GM12892 (cell line): ENCODE results near the gene FMO4.
"Not testable (repeated sequence)": the region's sequence is repeated elsewhere in the genome, so short reads cannot be mapped to it uniquely, and the experiment has no call there.

Experiments used
- DNase-seq: peaks from one replicate; pipeline ENCODE4 v3.0.0; 2011; ENCODE audit not compliant: insufficient read length
- FAIRE-seq: peaks from 2 replicates; lab custom pipeline; 2011; peaks lifted over from hg19 to GRCh38; lab: Jason Lieb, UNC
- POLR2A ChIP-seq: IDR thresholded peaks from 2 replicates; pipeline ENCODE4 v1.6.1; 2011; ENCODE audit warnings: low read depth, low read length, control low read depth
- POLR2AphosphoS5 ChIP-seq: IDR thresholded peaks from 2 replicates; pipeline ENCODE4 v1.6.1; 2011; ENCODE audit warnings: low read depth, low read length, control low read depth
- TAF1 ChIP-seq: IDR thresholded peaks from 2 replicates; pipeline ENCODE4 v1.6.1; 2011; ENCODE audit warnings: low read depth, mild to moderate bottlenecking, control low read depth, low read length, borderline replicate concordance

Gene FMO4

GRCh38 chr1:171343727-171344472 is 29.9 kb downstream of the FMO4 start:
- FAIRE-seq (no peak), DNase-seq (no peak)
- TF ChIP-seq POLR2A (no peak), TAF1 (no peak), POLR2AphosphoS5 (no peak)

GRCh38 chr1:171344473-171344820 is 30.5 kb downstream of the FMO4 start:
- FAIRE-seq (no peak), DNase-seq (no peak)
- no peak for TF ChIP-seq POLR2A
- TF ChIP-seq POLR2AphosphoS5 = no peak
- TF ChIP-seq TAF1 = no peak

- no peak for TF ChIP-seq POLR2AphosphoS5
- no peak for TF ChIP-seq TAF1
- no peak for TF ChIP-seq POLR2A
- DNase-seq (no peak), FAIRE-seq (no peak)
Measured at GRCh38 chr1:171345536-171345935, 31.6 kb downstream of the FMO4 start.

DNA sequence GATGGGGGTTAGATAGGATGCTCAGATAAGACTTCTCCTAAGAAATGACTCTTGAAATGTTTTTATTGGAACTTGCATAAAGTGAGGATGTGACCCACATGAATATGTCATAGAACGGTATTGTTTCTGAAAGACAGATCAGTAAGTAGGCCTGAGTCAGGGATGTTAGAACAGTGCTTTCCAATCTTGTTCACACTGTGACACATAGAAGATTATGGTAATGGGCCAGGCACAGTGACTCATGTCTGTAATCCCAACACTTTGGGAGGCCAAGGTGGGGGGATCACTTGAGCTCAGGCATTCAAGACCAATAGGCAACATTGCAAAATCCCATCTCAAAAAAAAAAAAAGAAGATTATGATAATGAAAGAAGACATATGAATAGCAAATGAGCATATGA is 32.9 kb downstream of the FMO4 start:
- DNase-seq = no peak
- FAIRE-seq = no peak
- TF ChIP-seq TAF1 = no peak
- TF ChIP-seq POLR2A = no peak
- no peak for TF ChIP-seq POLR2AphosphoS5

DNA sequence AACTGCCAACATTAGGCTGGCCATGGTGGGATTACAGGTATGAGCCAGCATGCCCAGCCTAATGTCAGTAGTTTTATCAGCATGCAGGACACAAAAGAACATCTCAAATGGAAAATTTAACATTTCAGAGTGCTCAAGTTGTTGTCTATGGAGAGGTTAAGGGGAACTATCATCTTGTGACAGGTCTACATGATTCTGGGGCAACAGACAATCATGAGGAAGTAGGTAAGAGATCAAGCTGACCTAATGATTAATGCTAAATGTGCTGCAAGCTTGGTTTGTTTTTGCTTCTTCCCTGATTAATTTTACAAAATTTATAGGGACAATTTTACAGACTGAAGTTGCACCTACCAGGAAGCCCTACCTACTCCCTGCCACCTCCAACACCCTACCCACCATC is 36.6 kb downstream of the FMO4 start:
- DNase-seq = no peak
- TF ChIP-seq POLR2AphosphoS5 = no peak
- no peak for TF ChIP-seq TAF1
- TF ChIP-seq POLR2A = no peak
- FAIRE-seq = no peak

GRCh38 chr1:171351961-171352360 is 38.0 kb downstream of the FMO4 start:
- no peak for DNase-seq
- no peak for FAIRE-seq
- TF ChIP-seq POLR2A (no peak), POLR2AphosphoS5 (no peak), TAF1 (no peak)

GRCh38 chr1:171352554-171352953 is 38.6 kb downstream of the FMO4 start:
- no peak for TF ChIP-seq POLR2A
- TF ChIP-seq POLR2AphosphoS5 = no peak
- no peak for TF ChIP-seq TAF1
- no peak for FAIRE-seq
- DNase-seq = no peak

- DNase-seq = no peak
- TF ChIP-seq POLR2AphosphoS5 = no peak
- TF ChIP-seq TAF1 = no peak
- TF ChIP-seq POLR2A = no peak
- FAIRE-seq = no peak
Measured at GRCh38 chr1:171355727-171356126, 41.7 kb downstream of the FMO4 start.

DNA sequence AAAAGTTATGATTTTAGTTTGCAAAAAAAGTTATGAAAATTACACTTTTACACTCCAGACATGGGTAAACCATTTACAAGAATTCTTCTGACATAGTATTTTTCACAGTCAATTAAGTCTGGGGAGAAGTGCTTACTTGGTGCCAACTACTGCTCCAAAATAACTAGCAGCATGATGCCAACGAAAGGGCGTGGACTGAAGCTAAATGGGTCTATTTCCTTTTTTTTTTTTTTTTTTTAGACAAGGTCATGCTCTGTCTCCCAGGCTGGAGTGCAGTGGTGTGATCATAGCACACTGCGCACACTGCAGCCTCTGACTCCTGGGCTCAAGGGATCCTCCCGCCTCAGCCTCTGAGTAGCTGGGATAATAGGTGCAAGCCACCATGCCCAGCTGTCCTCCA is 43.2 kb downstream of the FMO4 start:
- no peak for FAIRE-seq

GRCh38 chr1:171359355-171359648 is 45.3 kb downstream of the FMO4 start:
- FAIRE-seq, DNase-seq: not testable (repeated sequence)

More for the DNA sequence above, 43.2 kb downstream of the FMO4 start:
- TF ChIP-seq POLR2AphosphoS5 (no peak), TAF1 (no peak)
- DNase-seq = no peak

GRCh38 chr1:171359731-171360527 is 45.9 kb downstream of the FMO4 start:
- not testable (repeated sequence) for DNase-seq, FAIRE-seq

DNA sequence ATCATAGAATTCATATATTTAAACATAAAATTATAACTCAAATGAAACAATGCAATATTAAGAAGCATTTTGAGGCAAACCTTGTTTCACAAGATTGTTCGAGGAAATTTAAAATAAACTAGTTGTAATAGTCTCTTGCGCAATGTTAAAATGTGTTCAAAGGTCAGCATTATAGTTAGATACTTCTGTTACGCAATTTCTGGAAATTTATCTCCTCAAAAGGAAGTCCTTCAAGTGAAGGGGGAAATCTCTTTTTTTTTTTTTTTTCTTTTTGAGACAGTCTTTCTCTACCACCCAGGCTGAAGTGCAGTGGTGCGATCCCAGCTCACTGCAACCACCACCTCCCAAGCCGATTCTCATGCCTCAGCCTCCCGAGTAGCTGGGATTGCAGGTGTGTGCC is 52.1 kb downstream of the FMO4 start:
- FAIRE-seq = no peak
- no peak for DNase-seq
- TF ChIP-seq POLR2AphosphoS5 (no peak), TAF1 (no peak), POLR2A (no peak)

- no peak for DNase-seq
- TF ChIP-seq POLR2A (no peak), TAF1 (no peak), POLR2AphosphoS5 (no peak)
- no peak for FAIRE-seq
Measured at GRCh38 chr1:171366816-171367215, 52.8 kb downstream of the FMO4 start.
